ENCODE measurements around the gene PDXDC1. TPM values are rescaled to one million over a fixed set of nuclear protein-coding genes. Genes with fewer than 3 reads are reported as not detected.
"Not testable (repeated sequence)": the region's sequence is repeated elsewhere in the genome, so short reads cannot be mapped to it uniquely, and the experiment has no call there.

PDXDC1 gene
- total RNA-seq, 3 donors from 2014 or later (not counting 1 experiment from before 2014, with no cell fraction given): 72.7 to 88.2 (median 75.1) TPM

- H3K9me3 Mint-ChIP-seq; H3K36me3 Mint-ChIP-seq; H3K27me3 ChIP-seq (ENCODE audit: control insufficient read depth, insufficient read depth, low read length); H3K36me3 ChIP-seq (ENCODE audit: control insufficient read depth, insufficient read depth, low read length); H3K4me3 ChIP-seq (ENCODE audit: low read length); H3K4me1 Mint-ChIP-seq; H3K27ac ChIP-seq (ENCODE audit: low read length); intact Hi-C loops (cut with micrococcal nuclease); H3K27me3 Mint-ChIP-seq (ENCODE audit: low read depth in 2 of 2); DNase-seq; H3K27ac Mint-ChIP-seq; H3K4me1 ChIP-seq (ENCODE audit: control insufficient read depth, insufficient read depth, low read length); H3K4me3 Mint-ChIP-seq; H3K9me3 ChIP-seq (ENCODE audit: control insufficient read depth, insufficient read depth, low read length); ATAC-seq: not testable (repeated sequence)
- WGBS (ENCODE audit: insufficient coverage): 87% methylated on average over 21 of the region's 26 CpGs
Measured at GRCh38 chr16:15143601-15144091, 168.8 kb downstream of the PDXDC1 start.

GRCh38 chr16:15144092-15144631, 169.3 kb downstream of the PDXDC1 start:
- H3K4me3 Mint-ChIP-seq; H3K27ac ChIP-seq (ENCODE audit: low read length); H3K4me1 ChIP-seq (ENCODE audit: control insufficient read depth, insufficient read depth, low read length); H3K27me3 ChIP-seq (ENCODE audit: control insufficient read depth, insufficient read depth, low read length); H3K27ac Mint-ChIP-seq; H3K4me1 Mint-ChIP-seq; H3K4me3 ChIP-seq (ENCODE audit: low read length); H3K36me3 Mint-ChIP-seq; H3K9me3 ChIP-seq (ENCODE audit: control insufficient read depth, insufficient read depth, low read length); H3K27me3 Mint-ChIP-seq (ENCODE audit: low read depth in 2 of 2); intact Hi-C loops (cut with micrococcal nuclease); H3K9me3 Mint-ChIP-seq; ATAC-seq; DNase-seq; H3K36me3 ChIP-seq (ENCODE audit: control insufficient read depth, insufficient read depth, low read length): not testable (repeated sequence)
- 52% methylated on average over 22 of the region's 22 CpGs for WGBS (ENCODE audit: insufficient coverage)

GRCh38 chr16:15144781-15145417, 170.1 kb downstream of the PDXDC1 start:
- H3K27ac Mint-ChIP-seq; H3K27me3 Mint-ChIP-seq (ENCODE audit: low read depth in 2 of 2); H3K9me3 ChIP-seq (ENCODE audit: control insufficient read depth, insufficient read depth, low read length); H3K4me3 ChIP-seq (ENCODE audit: low read length); H3K27me3 ChIP-seq (ENCODE audit: control insufficient read depth, insufficient read depth, low read length); H3K4me1 ChIP-seq (ENCODE audit: control insufficient read depth, insufficient read depth, low read length); H3K27ac ChIP-seq (ENCODE audit: low read length); DNase-seq; intact Hi-C loops (cut with micrococcal nuclease); H3K36me3 ChIP-seq (ENCODE audit: control insufficient read depth, insufficient read depth, low read length); ATAC-seq; H3K4me1 Mint-ChIP-seq; H3K36me3 Mint-ChIP-seq; H3K9me3 Mint-ChIP-seq; H3K4me3 Mint-ChIP-seq: not testable (repeated sequence)
- whole genome bisulfite sequencing (ENCODE audit: insufficient coverage): 86% methylated on average over 19 of the region's 20 CpGs

GRCh38 chr16:15145418-15146263, 170.8 kb downstream of the PDXDC1 start:
- H3K4me1 Mint-ChIP-seq; H3K9me3 Mint-ChIP-seq; H3K36me3 ChIP-seq (ENCODE audit: control insufficient read depth, insufficient read depth, low read length); H3K4me3 Mint-ChIP-seq; H3K27ac Mint-ChIP-seq; H3K36me3 Mint-ChIP-seq; H3K27me3 Mint-ChIP-seq (ENCODE audit: low read depth in 2 of 2); intact Hi-C loops (cut with micrococcal nuclease); H3K4me3 ChIP-seq (ENCODE audit: low read length); H3K27me3 ChIP-seq (ENCODE audit: control insufficient read depth, insufficient read depth, low read length); H3K9me3 ChIP-seq (ENCODE audit: control insufficient read depth, insufficient read depth, low read length); ATAC-seq; H3K27ac ChIP-seq (ENCODE audit: low read length); DNase-seq; H3K4me1 ChIP-seq (ENCODE audit: control insufficient read depth, insufficient read depth, low read length): not testable (repeated sequence)
- 95% methylated on average over 34 of the region's 35 CpGs for WGBS (ENCODE audit: insufficient coverage)

- H3K9me3 ChIP-seq (ENCODE audit: control insufficient read depth, insufficient read depth, low read length); DNase-seq; H3K4me1 Mint-ChIP-seq; H3K4me3 Mint-ChIP-seq; H3K27ac ChIP-seq (ENCODE audit: low read length); H3K9me3 Mint-ChIP-seq; H3K4me3 ChIP-seq (ENCODE audit: low read length); H3K27ac Mint-ChIP-seq; H3K36me3 ChIP-seq (ENCODE audit: control insufficient read depth, insufficient read depth, low read length); ATAC-seq; H3K4me1 ChIP-seq (ENCODE audit: control insufficient read depth, insufficient read depth, low read length); H3K27me3 ChIP-seq (ENCODE audit: control insufficient read depth, insufficient read depth, low read length); H3K36me3 Mint-ChIP-seq; H3K27me3 Mint-ChIP-seq (ENCODE audit: low read depth in 2 of 2); intact Hi-C loops (cut with micrococcal nuclease): not testable (repeated sequence)
- WGBS (ENCODE audit: insufficient coverage): 97% methylated on average over 22 of the region's 23 CpGs
Measured at GRCh38 chr16:15146264-15146662, 171.4 kb downstream of the PDXDC1 start.

GRCh38 chr16:15148831-15149230, 174.0 kb downstream of the PDXDC1 start:
- H3K4me3 Mint-ChIP-seq; DNase-seq; intact Hi-C loops (cut with micrococcal nuclease); H3K4me3 ChIP-seq (ENCODE audit: low read length); ATAC-seq; H3K27ac ChIP-seq (ENCODE audit: low read length); H3K27me3 ChIP-seq (ENCODE audit: control insufficient read depth, insufficient read depth, low read length); H3K9me3 ChIP-seq (ENCODE audit: control insufficient read depth, insufficient read depth, low read length); H3K36me3 ChIP-seq (ENCODE audit: control insufficient read depth, insufficient read depth, low read length); H3K36me3 Mint-ChIP-seq; H3K4me1 Mint-ChIP-seq; H3K27me3 Mint-ChIP-seq (ENCODE audit: low read depth in 2 of 2); H3K9me3 Mint-ChIP-seq; H3K27ac Mint-ChIP-seq; H3K4me1 ChIP-seq (ENCODE audit: control insufficient read depth, insufficient read depth, low read length): not testable (repeated sequence)
- 94% methylated on average over 19 of the region's 19 CpGs for WGBS (ENCODE audit: insufficient coverage)

GRCh38 chr16:15149260-15149659, 174.4 kb downstream of the PDXDC1 start:
- H3K27ac ChIP-seq (ENCODE audit: low read length); H3K27ac Mint-ChIP-seq; ATAC-seq; H3K4me1 Mint-ChIP-seq; intact Hi-C loops (cut with micrococcal nuclease); DNase-seq; H3K4me3 ChIP-seq (ENCODE audit: low read length); H3K4me1 ChIP-seq (ENCODE audit: control insufficient read depth, insufficient read depth, low read length); H3K9me3 Mint-ChIP-seq; H3K4me3 Mint-ChIP-seq; H3K36me3 Mint-ChIP-seq; H3K27me3 Mint-ChIP-seq (ENCODE audit: low read depth in 2 of 2); H3K36me3 ChIP-seq (ENCODE audit: control insufficient read depth, insufficient read depth, low read length); H3K27me3 ChIP-seq (ENCODE audit: control insufficient read depth, insufficient read depth, low read length); H3K9me3 ChIP-seq (ENCODE audit: control insufficient read depth, insufficient read depth, low read length): not testable (repeated sequence)
- WGBS (ENCODE audit: insufficient coverage): 95% methylated on average over 12 of the region's 12 CpGs

All from natural killer cell (primary cell).